ENCODE measurements around the gene DSC3. TPM values are rescaled to one million over a fixed set of nuclear protein-coding genes. Genes with fewer than 3 reads are reported as not detected.

Gene DSC3
- total and polyA plus RNA-seq, 2 donors (not counting 3 experiments of a cell fraction or from before 2014, with no cell fraction given) = 0.04 to 0.18 TPM

GRCh38 chr18:31043709-31044108 lies 1.2 kb upstream of the DSC3 start:
- no peaks in the 10 kb centered on the region for H4K20me1 ChIP-seq (replicated peaks; ENCODE audit: control insufficient read depth, extremely low read depth, insufficient read depth, low read length)
- no peaks in the 10 kb centered on the region for H3K36me3 ChIP-seq (ENCODE audit: control insufficient read depth in 2 of 2, extremely low read depth in 1 of 2, insufficient read depth in 2 of 2, low read length in 2 of 2)
- H2AFZ ChIP-seq (ENCODE audit: low read depth, low read length) = no peak overlapping the region
- H3K9me1 ChIP-seq (replicated peaks; ENCODE audit: control insufficient read depth, extremely low read depth, insufficient read depth, low read length) = no peaks in the 10 kb centered on the region
- dilution Hi-C loops (cut with MboI; ENCODE audit: extremely low pct_ligation_motif_present, low sequenced_read_pairs) = no loop called here
- intact Hi-C loops (cut with micrococcal nuclease) = no loop called here
- TF ChIP-seq POLR2AphosphoS5 (IDR thresholded peaks at IDR 0.05; ENCODE audit: insufficient read depth, low read depth, low read length) (no peak), EZH2 (IDR thresholded peaks at IDR 0.05; ENCODE audit: borderline replicate concordance, low read depth, low read length, severe bottlenecking) (no peak), JUN (IDR thresholded peaks at IDR 0.05; ENCODE audit: borderline replicate concordance, insufficient read depth, insufficient read length, low read depth) (no peak), GATA2 (IDR thresholded peaks at IDR 0.05; ENCODE audit: insufficient read depth, insufficient read length, low read depth, low read length) (no peak), MAX (IDR thresholded peaks at IDR 0.05; ENCODE audit: insufficient read depth, insufficient read length) (no peak), FOS (IDR thresholded peaks at IDR 0.05; ENCODE audit: borderline replicate concordance, insufficient read depth, low read length) (no peak), POLR2A (IDR thresholded peaks at IDR 0.05; ENCODE audit: low read depth, low read length) (no peak)
- TF ChIP-seq, protein P1, sequence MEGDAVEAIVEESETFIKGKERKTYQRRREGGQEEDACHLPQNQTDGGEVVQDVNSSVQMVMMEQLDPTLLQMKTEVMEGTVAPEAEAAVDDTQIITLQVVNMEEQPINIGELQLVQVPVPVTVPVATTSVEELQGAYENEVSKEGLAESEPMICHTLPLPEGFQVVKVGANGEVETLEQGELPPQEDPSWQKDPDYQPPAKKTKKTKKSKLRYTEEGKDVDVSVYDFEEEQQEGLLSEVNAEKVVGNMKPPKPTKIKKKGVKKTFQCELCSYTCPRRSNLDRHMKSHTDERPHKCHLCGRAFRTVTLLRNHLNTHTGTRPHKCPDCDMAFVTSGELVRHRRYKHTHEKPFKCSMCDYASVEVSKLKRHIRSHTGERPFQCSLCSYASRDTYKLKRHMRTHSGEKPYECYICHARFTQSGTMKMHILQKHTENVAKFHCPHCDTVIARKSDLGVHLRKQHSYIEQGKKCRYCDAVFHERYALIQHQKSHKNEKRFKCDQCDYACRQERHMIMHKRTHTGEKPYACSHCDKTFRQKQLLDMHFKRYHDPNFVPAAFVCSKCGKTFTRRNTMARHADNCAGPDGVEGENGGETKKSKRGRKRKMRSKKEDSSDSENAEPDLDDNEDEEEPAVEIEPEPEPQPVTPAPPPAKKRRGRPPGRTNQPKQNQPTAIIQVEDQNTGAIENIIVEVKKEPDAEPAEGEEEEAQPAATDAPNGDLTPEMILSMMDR (IDR thresholded peaks at IDR 0.05; ENCODE audit: extremely low read depth in 1 of 2, insufficient read depth in 1 of 2, low read depth in 1 of 2, low read length in 2 of 2) = no peak
- H3K9me3 ChIP-seq (replicated peaks; ENCODE audit: control insufficient read depth, insufficient read depth, low read length) = no peaks in the 10 kb centered on the region
- peaks cover 27 to 49% of the 10 kb centered on the region in 2 experiments for H3K27me3 ChIP-seq (ENCODE audit: control insufficient read depth in 2 of 2, insufficient read depth in 2 of 2, low read length in 2 of 2)
- no TSS peak for BruUV-seq (replicated peaks)
- POLR2A ChIA-PET = no interaction called here
- no peaks in the 10 kb centered on the region for H3K79me2 ChIP-seq (ENCODE audit: control insufficient read depth, insufficient read depth, low read length)
- no peak overlapping the region for H3K27ac ChIP-seq (ENCODE audit: insufficient read depth, low read depth, low read length)
- H3K4me3 ChIP-seq (replicated peaks in 1 of 3; ENCODE audit: insufficient read depth in 1 of 3, low read depth in 1 of 3, low read length in 3 of 3) = no peak overlapping the region
- FAIRE-seq (no peak), DNase-seq (ENCODE audit: low read depth, low spot score) (no peak)
- CTCF ChIA-PET = no interaction called here
- H3K4me1 ChIP-seq (ENCODE audit: control insufficient read depth, extremely low read depth, insufficient read depth, low read length) = peaks cover 3% of the 10 kb centered on the region
- no peak overlapping the region for H3K9ac ChIP-seq (replicated peaks; ENCODE audit: extremely low read depth, insufficient read depth, low read length)
- no peak overlapping the region for H3K4me2 ChIP-seq (ENCODE audit: insufficient read depth, low read length)
